Measurements from ENCODE around the gene VPS25. TPM values are rescaled to one million over a fixed set of nuclear protein-coding genes. Genes with fewer than 3 reads are reported as not detected.
"Not testable (repeated sequence)": the region's sequence is repeated elsewhere in the genome, so short reads cannot be mapped to it uniquely, and the experiment has no call there.

Gene VPS25
- total RNA-seq, 2 experiments from 2014 or later: 78.4 to 84.1 TPM

DNA sequence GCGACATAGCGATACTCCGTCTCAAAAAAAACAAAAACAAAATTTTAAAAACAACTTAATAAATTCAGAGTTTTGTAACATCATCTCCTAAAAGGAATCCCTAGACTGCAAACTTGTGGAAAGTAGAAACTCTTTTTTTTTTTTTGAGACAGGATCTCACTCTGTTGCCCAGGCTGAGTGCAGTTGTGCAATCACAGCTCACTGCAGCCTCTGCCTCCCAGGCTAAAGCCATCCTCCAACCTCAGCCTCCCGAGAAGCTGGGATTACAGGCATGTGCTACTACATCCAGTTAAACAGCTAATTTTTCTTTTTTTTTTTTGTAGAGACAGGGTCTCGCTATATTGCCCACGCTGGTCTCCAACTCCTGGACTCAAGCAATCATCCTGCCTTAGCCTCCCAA, 48.1 kb upstream of the VPS25 start:
- no TSS peak for BruUV-seq (replicated peaks)
- peaks cover 62% of the 10 kb centered on the region for H3K36me3 ChIP-seq (ENCODE audit: insufficient read depth, low read length)
- DNase-seq (ENCODE audit: low spot score): no peak

DNA sequence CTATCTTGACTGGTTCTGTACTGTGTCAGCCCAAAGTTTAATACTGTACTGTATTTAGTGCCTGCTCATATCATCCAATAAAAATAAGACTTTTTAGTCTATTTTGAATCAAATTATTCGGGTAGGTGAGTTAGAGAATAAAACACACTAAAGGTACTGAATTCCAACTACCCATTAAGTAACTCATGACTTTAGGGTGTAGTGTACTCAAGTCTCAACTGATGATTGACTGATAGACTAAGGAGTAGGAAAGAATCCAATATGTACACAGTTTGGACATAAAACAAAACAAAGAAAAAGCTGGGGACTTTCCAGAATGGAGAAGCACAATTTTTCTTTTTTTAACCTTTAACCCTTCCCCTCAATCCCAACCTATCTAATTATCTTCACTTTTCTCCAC, 32.5 kb upstream of the VPS25 start:
- CTCF ChIA-PET (ENCODE audit: unreplicated experiment): no interaction called here
- Histone ChIP-seq H3K79me2 (ENCODE audit: insufficient read depth, low read depth, low read length) (peaks cover 19% of the 10 kb centered on the region), H3K4me1 (ENCODE audit: insufficient read depth, low read length, poor library complexity, severe bottlenecking) (peaks cover 35% of the 10 kb centered on the region), H2AFZ (ENCODE audit: low read length) (no peak overlapping the region), H3K9me3 (ENCODE audit: low read length) (no peaks in the 10 kb centered on the region), H3K4me3 (ENCODE audit: low read depth, low read length, poor library complexity, severe bottlenecking) (no peak overlapping the region), H3K4me2 (ENCODE audit: low read length) (no peak overlapping the region), H3K9me2 (ENCODE audit: insufficient read depth, low read length) (no peaks in the 10 kb centered on the region), H3K27ac (ENCODE audit: low read depth, low read length, poor library complexity, severe bottlenecking) (no peak overlapping the region), H4K20me1 (ENCODE audit: insufficient read depth, low read length) (no peaks in the 10 kb centered on the region), H3K36me3 (ENCODE audit: insufficient read depth, low read length) (peaks cover 4% of the 10 kb centered on the region; the same call in 1 of the 2 replicates)
- DNase-seq (ENCODE audit: low spot score): no peak
- TF ChIP-seq, protein P1, sequence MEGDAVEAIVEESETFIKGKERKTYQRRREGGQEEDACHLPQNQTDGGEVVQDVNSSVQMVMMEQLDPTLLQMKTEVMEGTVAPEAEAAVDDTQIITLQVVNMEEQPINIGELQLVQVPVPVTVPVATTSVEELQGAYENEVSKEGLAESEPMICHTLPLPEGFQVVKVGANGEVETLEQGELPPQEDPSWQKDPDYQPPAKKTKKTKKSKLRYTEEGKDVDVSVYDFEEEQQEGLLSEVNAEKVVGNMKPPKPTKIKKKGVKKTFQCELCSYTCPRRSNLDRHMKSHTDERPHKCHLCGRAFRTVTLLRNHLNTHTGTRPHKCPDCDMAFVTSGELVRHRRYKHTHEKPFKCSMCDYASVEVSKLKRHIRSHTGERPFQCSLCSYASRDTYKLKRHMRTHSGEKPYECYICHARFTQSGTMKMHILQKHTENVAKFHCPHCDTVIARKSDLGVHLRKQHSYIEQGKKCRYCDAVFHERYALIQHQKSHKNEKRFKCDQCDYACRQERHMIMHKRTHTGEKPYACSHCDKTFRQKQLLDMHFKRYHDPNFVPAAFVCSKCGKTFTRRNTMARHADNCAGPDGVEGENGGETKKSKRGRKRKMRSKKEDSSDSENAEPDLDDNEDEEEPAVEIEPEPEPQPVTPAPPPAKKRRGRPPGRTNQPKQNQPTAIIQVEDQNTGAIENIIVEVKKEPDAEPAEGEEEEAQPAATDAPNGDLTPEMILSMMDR (conservative IDR thresholded peaks at IDR 0.05; ENCODE audit: low read length): no peak
- no peak for TF ChIP-seq EZH2phosphoT487 (IDR thresholded peaks at IDR 0.05; ENCODE audit: borderline replicate concordance, low read depth, low read length)
- intact Hi-C loops (cut with micrococcal nuclease; ENCODE audit: unreplicated experiment): no loop called here
- POLR2A ChIA-PET: interaction anchor here (0.7 kb wide), 1 partner anchor 12 kb away, joined by 4 read pairs; no protein-coding TSS in a partner anchor
- no TSS peak for BruUV-seq (replicated peaks)

More for the DNA sequence above, 48.1 kb upstream of the VPS25 start:
- Histone ChIP-seq H3K27ac (ENCODE audit: low read depth, low read length, poor library complexity, severe bottlenecking) (no peak overlapping the region), H3K4me2 (ENCODE audit: low read length) (no peak overlapping the region), H3K79me2 (ENCODE audit: insufficient read depth, low read depth, low read length) (no peaks in the 10 kb centered on the region), H3K9me2 (ENCODE audit: insufficient read depth, low read length) (no peaks in the 10 kb centered on the region), H2AFZ (ENCODE audit: low read length) (no peak overlapping the region), H3K9me3 (ENCODE audit: low read length) (no peaks in the 10 kb centered on the region), H3K4me3 (ENCODE audit: low read depth, low read length, poor library complexity, severe bottlenecking) (no peak overlapping the region), H3K4me1 (ENCODE audit: insufficient read depth, low read length, poor library complexity, severe bottlenecking) (no peaks in the 10 kb centered on the region), H4K20me1 (ENCODE audit: insufficient read depth, low read length) (no peaks in the 10 kb centered on the region)
- ChIA-PET POLR2A (interaction anchor here (0.6 kb wide), 2 partner anchors 8 to 288 kb away, joined by 4 to 5 read pairs; no protein-coding TSS in a partner anchor), CTCF (ENCODE audit: unreplicated experiment) (interaction anchor here (1.2 kb wide), 1 partner anchor 38 kb away, joined by 4 read pairs; no protein-coding TSS in a partner anchor)
- intact Hi-C loops (cut with micrococcal nuclease; ENCODE audit: unreplicated experiment): no loop called here
- TF ChIP-seq, protein P1 (conservative IDR thresholded peaks at IDR 0.05; ENCODE audit: low read length): no peak

DNA sequence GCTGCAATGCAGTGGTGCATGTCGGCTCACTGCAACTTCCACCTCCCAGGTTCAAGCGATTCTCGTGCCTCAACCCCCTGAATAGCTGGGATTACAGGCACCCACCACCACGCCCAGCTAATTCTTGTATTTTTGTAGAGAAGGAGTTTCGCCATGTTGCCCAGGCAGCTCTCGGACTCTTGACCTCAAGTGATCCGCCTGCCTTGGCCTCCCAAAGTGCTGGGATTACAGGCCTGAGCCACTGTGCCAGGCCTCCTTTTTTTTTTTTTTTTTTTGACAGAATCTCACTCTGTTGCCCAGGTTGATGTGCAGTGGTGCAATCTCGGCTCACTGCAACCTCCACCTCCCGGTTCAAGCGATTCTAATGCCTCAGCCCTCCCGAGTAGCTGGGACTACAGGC, 30.3 kb upstream of the VPS25 start:
- H3K9me2 ChIP-seq (ENCODE audit: insufficient read depth, low read length); BruUV-seq (replicated peaks); H2AFZ ChIP-seq (ENCODE audit: low read length); DNase-seq (ENCODE audit: low spot score); H3K27ac ChIP-seq (ENCODE audit: low read depth, low read length, poor library complexity, severe bottlenecking); CTCF ChIA-PET (ENCODE audit: unreplicated experiment); H3K36me3 ChIP-seq (ENCODE audit: insufficient read depth, low read length); intact Hi-C loops (cut with micrococcal nuclease; ENCODE audit: unreplicated experiment); H3K4me3 ChIP-seq (ENCODE audit: low read depth, low read length, poor library complexity, severe bottlenecking); H4K20me1 ChIP-seq (ENCODE audit: insufficient read depth, low read length); H3K9me3 ChIP-seq (ENCODE audit: low read length): not testable (repeated sequence)
- H3K79me2 ChIP-seq (ENCODE audit: insufficient read depth, low read depth, low read length): peaks cover 19% of the 10 kb centered on the region
- peaks cover 25% of the 10 kb centered on the region for H3K4me1 ChIP-seq (ENCODE audit: insufficient read depth, low read length, poor library complexity, severe bottlenecking)
- H3K4me2 ChIP-seq (ENCODE audit: low read length): peak overlapping the region; percentile 83
- POLR2A ChIA-PET: interaction anchor here (0.7 to 1.1 kb wide), 4 partner anchors 9 to 255 kb away, joined by 3 read pairs; partner anchors contain the start of gene G6PC1

All from OCI-LY7 (cell line).